ENCODE measurements around the gene MICAL3. TPM values are rescaled to one million over a fixed set of nuclear protein-coding genes. Genes with fewer than 3 reads are reported as not detected.
A peak's percentile ranks its signal among the peaks of the same experiment; 100 is the strongest.

The MICAL3 gene
- total and polyA plus RNA-seq, 9 of the 15 experiments (the other 6 are each of a cell fraction or from before 2014, with no cell fraction given), result 0.53 to 32.1 (median 12.3) TPM

DNA sequence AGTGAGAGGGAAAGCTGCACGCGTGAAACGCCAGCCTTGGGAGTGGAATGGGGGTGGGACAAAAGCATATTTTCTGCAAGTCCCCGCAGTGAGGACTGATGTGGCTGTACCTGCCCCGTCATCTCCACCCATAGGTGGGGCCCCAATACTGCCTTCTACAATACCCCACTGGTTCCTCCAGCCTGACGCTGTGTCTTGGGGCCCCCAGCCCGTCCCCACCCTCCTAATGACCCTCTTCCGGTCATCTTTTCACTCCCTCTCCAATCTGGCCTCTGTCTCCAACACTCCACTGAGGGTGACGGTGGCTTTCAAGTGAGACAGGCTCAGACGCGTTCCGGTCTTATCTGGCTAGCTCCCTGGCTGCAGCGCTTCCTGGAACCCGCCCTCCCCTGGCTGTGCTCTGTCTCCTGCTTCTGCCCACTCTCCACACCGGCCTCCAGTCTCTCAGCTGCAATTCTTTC lies 104.2 kb downstream of the MICAL3 start (continued):
- TF ChIP-seq, protein P1, sequence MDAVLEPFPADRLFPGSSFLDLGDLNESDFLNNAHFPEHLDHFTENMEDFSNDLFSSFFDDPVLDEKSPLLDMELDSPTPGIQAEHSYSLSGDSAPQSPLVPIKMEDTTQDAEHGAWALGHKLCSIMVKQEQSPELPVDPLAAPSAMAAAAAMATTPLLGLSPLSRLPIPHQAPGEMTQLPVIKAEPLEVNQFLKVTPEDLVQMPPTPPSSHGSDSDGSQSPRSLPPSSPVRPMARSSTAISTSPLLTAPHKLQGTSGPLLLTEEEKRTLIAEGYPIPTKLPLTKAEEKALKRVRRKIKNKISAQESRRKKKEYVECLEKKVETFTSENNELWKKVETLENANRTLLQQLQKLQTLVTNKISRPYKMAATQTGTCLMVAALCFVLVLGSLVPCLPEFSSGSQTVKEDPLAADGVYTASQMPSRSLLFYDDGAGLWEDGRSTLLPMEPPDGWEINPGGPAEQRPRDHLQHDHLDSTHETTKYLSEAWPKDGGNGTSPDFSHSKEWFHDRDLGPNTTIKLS (IDR thresholded peaks at IDR 0.05; ENCODE audit: borderline replicate concordance, low read depth), result 0 out of 2 replicates have a peak, but pooled peaks have one; percentile 39
- peak; percentile 68; the same call in 1 of the 2 replicates for TF ChIP-seq MTA3 (IDR thresholded peaks at IDR 0.05; ENCODE audit: borderline replicate concordance)
- 0 out of 2 replicates have a peak, but pooled peaks have one; percentile 8 for TF ChIP-seq CC2D1A (IDR thresholded peaks at IDR 0.05)
- peak; percentile 89 for TF ChIP-seq TCF7 (IDR thresholded peaks at IDR 0.05; ENCODE audit: borderline replicate concordance)
- no peak for TF ChIP-seq YY1 (IDR thresholded peaks at IDR 0.05; ENCODE audit: borderline replicate concordance in 1 of 3, control insufficient read depth in 1 of 3, extremely low read depth in 1 of 3, insufficient read depth in 3 of 3, insufficient read length in 1 of 3, insufficient replicate concordance in 2 of 3, low read depth in 1 of 3, low read length in 2 of 3)
- TF ChIP-seq, protein P2, sequence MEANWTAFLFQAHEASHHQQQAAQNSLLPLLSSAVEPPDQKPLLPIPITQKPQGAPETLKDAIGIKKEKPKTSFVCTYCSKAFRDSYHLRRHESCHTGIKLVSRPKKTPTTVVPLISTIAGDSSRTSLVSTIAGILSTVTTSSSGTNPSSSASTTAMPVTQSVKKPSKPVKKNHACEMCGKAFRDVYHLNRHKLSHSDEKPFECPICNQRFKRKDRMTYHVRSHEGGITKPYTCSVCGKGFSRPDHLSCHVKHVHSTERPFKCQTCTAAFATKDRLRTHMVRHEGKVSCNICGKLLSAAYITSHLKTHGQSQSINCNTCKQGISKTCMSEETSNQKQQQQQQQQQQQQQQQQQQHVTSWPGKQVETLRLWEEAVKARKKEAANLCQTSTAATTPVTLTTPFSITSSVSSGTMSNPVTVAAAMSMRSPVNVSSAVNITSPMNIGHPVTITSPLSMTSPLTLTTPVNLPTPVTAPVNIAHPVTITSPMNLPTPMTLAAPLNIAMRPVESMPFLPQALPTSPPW (CRISPR knock-in tag; IDR thresholded peaks at IDR 0.05), result peak; percentile 13; the same call in 1 of the 2 replicates
- TF ChIP-seq, protein P3, sequence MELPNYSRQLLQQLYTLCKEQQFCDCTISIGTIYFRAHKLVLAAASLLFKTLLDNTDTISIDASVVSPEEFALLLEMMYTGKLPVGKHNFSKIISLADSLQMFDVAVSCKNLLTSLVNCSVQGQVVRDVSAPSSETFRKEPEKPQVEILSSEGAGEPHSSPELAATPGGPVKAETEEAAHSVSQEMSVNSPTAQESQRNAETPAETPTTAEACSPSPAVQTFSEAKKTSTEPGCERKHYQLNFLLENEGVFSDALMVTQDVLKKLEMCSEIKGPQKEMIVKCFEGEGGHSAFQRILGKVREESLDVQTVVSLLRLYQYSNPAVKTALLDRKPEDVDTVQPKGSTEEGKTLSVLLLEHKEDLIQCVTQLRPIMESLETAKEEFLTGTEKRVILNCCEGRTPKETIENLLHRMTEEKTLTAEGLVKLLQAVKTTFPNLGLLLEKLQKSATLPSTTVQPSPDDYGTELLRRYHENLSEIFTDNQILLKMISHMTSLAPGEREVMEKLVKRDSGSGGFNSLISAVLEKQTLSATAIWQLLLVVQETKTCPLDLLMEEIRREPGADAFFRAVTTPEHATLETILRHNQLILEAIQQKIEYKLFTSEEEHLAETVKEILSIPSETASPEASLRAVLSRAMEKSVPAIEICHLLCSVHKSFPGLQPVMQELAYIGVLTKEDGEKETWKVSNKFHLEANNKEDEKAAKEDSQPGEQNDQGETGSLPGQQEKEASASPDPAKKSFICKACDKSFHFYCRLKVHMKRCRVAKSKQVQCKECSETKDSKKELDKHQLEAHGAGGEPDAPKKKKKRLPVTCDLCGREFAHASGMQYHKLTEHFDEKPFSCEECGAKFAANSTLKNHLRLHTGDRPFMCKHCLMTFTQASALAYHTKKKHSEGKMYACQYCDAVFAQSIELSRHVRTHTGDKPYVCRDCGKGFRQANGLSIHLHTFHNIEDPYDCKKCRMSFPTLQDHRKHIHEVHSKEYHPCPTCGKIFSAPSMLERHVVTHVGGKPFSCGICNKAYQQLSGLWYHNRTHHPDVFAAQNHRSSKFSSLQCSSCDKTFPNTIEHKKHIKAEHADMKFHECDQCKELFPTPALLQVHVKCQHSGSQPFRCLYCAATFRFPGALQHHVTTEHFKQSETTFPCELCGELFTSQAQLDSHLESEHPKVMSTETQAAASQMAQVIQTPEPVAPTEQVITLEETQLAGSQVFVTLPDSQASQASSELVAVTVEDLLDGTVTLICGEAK (IDR thresholded peaks at IDR 0.05), result peak; percentile 65; the same call in 1 of the 2 replicates
- TF ChIP-seq, protein P3 (CRISPR knock-in tag; IDR thresholded peaks at IDR 0.05), result no peak
- no peak for TF ChIP-seq ZBTB8A (IDR thresholded peaks at IDR 0.05; ENCODE audit: partially characterized antibody)
- TF ChIP-seq, protein P4, sequence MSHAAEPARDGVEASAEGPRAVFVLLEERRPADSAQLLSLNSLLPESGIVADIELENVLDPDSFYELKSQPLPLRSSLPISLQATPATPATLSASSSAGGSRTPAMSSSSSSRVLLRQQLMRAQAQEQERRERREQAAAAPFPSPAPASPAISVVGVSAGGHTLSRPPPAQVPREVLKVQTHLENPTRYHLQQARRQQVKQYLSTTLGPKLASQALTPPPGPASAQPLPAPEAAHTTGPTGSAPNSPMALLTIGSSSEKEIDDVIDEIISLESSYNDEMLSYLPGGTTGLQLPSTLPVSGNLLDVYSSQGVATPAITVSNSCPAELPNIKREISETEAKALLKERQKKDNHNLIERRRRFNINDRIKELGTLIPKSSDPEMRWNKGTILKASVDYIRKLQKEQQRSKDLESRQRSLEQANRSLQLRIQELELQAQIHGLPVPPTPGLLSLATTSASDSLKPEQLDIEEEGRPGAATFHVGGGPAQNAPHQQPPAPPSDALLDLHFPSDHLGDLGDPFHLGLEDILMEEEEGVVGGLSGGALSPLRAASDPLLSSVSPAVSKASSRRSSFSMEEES (CRISPR knock-in tag; IDR thresholded peaks at IDR 0.05), result no peak
- TF ChIP-seq, protein P5, sequence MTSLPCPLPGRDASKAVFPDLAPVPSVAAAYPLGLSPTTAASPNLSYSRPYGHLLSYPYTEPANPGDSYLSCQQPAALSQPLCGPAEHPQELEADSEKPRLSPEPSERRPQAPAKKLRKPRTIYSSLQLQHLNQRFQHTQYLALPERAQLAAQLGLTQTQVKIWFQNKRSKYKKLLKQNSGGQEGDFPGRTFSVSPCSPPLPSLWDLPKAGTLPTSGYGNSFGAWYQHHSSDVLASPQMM (CRISPR knock-in tag; IDR thresholded peaks at IDR 0.05), result no peak
- peak; percentile 79; the same call in 1 of the 2 replicates for TF ChIP-seq SMARCA4 (IDR thresholded peaks at IDR 0.05)
- peak; percentile 29; the same call in 1 of the 2 replicates for TF ChIP-seq NFE2 (IDR thresholded peaks at IDR 0.05; ENCODE audit: low read depth)

Measured in K562 (cell line).